ENCODE data around the gene GABPB2. TPM values are rescaled to one million over a fixed set of nuclear protein-coding genes. Genes with fewer than 3 reads are reported as not detected.

The GABPB2 gene
- total RNA-seq, 1 experiment from 2014 or later = 2.0 TPM

DNA sequence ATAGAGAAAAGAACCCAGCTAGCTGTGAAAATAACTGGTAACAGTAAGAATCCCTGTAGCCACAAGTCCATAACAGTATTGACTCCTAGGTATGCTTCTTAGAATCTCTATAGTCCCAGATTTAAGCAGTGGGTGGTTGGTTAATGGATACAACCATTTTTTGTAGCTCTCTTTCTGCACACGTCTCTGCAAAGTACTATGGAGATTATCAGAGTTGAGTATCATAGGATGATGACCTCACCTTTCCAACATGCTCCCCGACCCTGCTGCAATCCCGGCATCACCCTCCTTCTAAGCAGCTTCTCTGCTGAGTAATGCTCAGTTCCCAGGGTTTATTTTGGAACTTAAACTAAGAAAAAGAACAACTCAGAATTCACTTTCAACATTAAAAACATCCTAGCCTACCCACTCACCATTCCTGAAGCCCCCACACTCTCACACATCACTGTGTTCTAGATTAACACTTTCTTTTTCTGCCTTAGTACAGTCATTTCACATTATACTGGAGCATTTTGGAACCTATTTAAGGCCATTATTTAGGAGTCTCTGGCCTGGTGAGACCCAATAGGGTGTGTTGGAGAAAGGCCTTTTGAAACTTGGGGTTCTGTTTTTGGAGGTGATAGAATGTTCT is 7.7 kb upstream of the GABPB2 start:
- Mint-ChIP-seq H3K4me3 (ENCODE audit: unreplicated experiment) (no peak overlapping the region), H3K4me1 (ENCODE audit: low read depth, unreplicated experiment) (peaks cover 23% of the 10 kb centered on the region), H3K27ac (ENCODE audit: unreplicated experiment) (no peak overlapping the region), H3K36me3 (ENCODE audit: insufficient read depth, unreplicated experiment) (peaks cover 19% of the 10 kb centered on the region), H3K27me3 (ENCODE audit: insufficient read depth, unreplicated experiment) (no peaks in the 10 kb centered on the region), H3K9me3 (ENCODE audit: unreplicated experiment) (no peaks in the 10 kb centered on the region)
- Histone ChIP-seq H3K9me3 (no peaks in the 10 kb centered on the region), H3K4me1 (peaks cover 6% of the 10 kb centered on the region), H3K36me3 (ENCODE audit: control insufficient read depth, insufficient read depth, low read length) (no peaks in the 10 kb centered on the region), H3K27me3 (replicated peaks; ENCODE audit: control insufficient read depth, insufficient read depth, low read length) (no peaks in the 10 kb centered on the region), H3K4me3 (ENCODE audit: low read depth, low read length) (no peak overlapping the region)
- intact Hi-C loops (cut with micrococcal nuclease; ENCODE audit: unreplicated experiment) = no loop called here
- TF ChIP-seq, protein P1, sequence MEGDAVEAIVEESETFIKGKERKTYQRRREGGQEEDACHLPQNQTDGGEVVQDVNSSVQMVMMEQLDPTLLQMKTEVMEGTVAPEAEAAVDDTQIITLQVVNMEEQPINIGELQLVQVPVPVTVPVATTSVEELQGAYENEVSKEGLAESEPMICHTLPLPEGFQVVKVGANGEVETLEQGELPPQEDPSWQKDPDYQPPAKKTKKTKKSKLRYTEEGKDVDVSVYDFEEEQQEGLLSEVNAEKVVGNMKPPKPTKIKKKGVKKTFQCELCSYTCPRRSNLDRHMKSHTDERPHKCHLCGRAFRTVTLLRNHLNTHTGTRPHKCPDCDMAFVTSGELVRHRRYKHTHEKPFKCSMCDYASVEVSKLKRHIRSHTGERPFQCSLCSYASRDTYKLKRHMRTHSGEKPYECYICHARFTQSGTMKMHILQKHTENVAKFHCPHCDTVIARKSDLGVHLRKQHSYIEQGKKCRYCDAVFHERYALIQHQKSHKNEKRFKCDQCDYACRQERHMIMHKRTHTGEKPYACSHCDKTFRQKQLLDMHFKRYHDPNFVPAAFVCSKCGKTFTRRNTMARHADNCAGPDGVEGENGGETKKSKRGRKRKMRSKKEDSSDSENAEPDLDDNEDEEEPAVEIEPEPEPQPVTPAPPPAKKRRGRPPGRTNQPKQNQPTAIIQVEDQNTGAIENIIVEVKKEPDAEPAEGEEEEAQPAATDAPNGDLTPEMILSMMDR (IDR thresholded peaks at IDR 0.05; ENCODE audit: insufficient read depth in 1 of 2, low read depth in 1 of 2, low read length in 1 of 2, severe bottlenecking in 1 of 2, unreplicated experiment in 1 of 2) = no peak
- BruUV-seq (replicated peaks) = no TSS peak
- DNase-seq = no peak
- POLR2A ChIA-PET = no interaction called here
- CTCF ChIA-PET = no interaction called here

DNA sequence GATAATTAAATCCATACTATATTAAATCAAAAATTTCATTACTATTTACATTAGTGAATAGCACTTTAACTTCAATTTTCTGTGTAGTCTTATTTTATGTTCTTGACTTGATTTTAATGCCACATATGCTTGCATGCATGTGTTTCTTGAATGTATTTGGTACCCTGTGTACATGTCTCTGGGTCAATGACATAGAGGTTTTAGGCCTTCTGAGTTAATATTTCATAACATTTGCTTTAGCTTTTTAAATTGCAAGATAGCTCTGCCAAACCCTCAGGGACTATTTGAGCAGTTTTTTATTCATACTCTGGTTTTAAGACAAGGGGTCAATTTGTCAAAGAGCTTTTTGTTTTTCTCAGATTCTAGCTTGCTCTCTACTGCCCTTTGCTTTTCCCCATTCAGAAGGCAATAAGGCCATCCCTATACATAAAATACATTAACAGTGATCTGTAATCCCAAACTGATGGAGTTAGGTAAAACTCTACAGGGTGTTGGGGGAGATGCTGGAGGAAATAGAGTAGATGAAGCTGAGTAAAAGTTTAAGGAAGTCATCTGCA is 5.4 kb upstream of the GABPB2 start:
- Mint-ChIP-seq H3K27ac (ENCODE audit: unreplicated experiment) (no peak overlapping the region), H3K27me3 (ENCODE audit: insufficient read depth, unreplicated experiment) (no peaks in the 10 kb centered on the region), H3K9me3 (ENCODE audit: unreplicated experiment) (no peaks in the 10 kb centered on the region), H3K36me3 (ENCODE audit: insufficient read depth, unreplicated experiment) (peaks cover 2% of the 10 kb centered on the region), H3K4me3 (ENCODE audit: unreplicated experiment) (no peak overlapping the region), H3K4me1 (ENCODE audit: low read depth, unreplicated experiment) (peaks cover 10% of the 10 kb centered on the region)
- Histone ChIP-seq H3K4me1 (no peaks in the 10 kb centered on the region), H3K9me3 (no peaks in the 10 kb centered on the region), H3K36me3 (ENCODE audit: control insufficient read depth, insufficient read depth, low read length) (no peaks in the 10 kb centered on the region), H3K4me3 (ENCODE audit: low read depth, low read length) (no peak overlapping the region), H3K27me3 (replicated peaks; ENCODE audit: control insufficient read depth, insufficient read depth, low read length) (no peaks in the 10 kb centered on the region)
- ChIA-PET POLR2A (no interaction called here), CTCF (interaction anchor here (0.6 to 0.9 kb wide), 3 partner anchors 7 to 200 kb away, joined by 3 read pairs; partner anchors contain the start of gene C1orf56)
- TF ChIP-seq, protein P1 (IDR thresholded peaks at IDR 0.05; ENCODE audit: insufficient read depth in 1 of 2, low read depth in 1 of 2, low read length in 1 of 2, severe bottlenecking in 1 of 2, unreplicated experiment in 1 of 2) = no peak
- DNase-seq = no peak
- intact Hi-C loops (cut with micrococcal nuclease; ENCODE audit: unreplicated experiment) = no loop called here
- BruUV-seq (replicated peaks) = no TSS peak

DNA sequence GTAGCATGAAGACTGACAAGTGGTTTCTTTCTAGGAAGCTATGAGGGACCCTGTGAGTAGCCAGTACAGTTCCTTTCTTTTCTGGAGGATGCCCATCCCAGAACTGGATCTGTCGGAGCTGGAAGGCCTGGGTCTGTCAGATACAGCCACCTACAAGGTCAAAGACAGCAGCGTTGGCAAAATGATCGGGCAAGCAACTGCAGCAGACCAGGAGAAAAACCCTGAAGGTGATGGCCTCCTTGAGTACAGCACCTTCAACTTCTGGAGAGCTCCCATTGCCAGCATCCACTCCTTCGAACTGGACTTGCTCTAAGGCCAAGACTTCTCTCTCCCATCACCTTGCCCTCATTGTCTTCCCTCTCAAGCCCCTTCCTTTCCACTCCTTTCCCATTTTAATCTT is 3.4 kb upstream of the GABPB2 start:
- Mint-ChIP-seq H3K36me3 (ENCODE audit: insufficient read depth, unreplicated experiment) (peaks cover 11% of the 10 kb centered on the region), H3K27ac (ENCODE audit: unreplicated experiment) (no peak overlapping the region), H3K9me3 (ENCODE audit: unreplicated experiment) (no peaks in the 10 kb centered on the region), H3K27me3 (ENCODE audit: insufficient read depth, unreplicated experiment) (no peaks in the 10 kb centered on the region), H3K4me3 (ENCODE audit: unreplicated experiment) (no peak overlapping the region), H3K4me1 (ENCODE audit: low read depth, unreplicated experiment) (no peaks in the 10 kb centered on the region)
- no peak for DNase-seq
- H3K4me3 ChIP-seq (ENCODE audit: low read depth, low read length) = no peak overlapping the region
- intact Hi-C loops (cut with micrococcal nuclease; ENCODE audit: unreplicated experiment) = no loop called here
- no peaks in the 10 kb centered on the region for H3K9me3 ChIP-seq
- peaks cover 8% of the 10 kb centered on the region; the same call in 1 of the 2 replicates for H3K4me1 ChIP-seq
- ChIA-PET CTCF (no interaction called here), POLR2A (no interaction called here)
- TF ChIP-seq, protein P1 (IDR thresholded peaks at IDR 0.05; ENCODE audit: insufficient read depth in 1 of 2, low read depth in 1 of 2, low read length in 1 of 2, severe bottlenecking in 1 of 2, unreplicated experiment in 1 of 2) = no peak
- BruUV-seq (replicated peaks) = no TSS peak
- no peaks in the 10 kb centered on the region for H3K36me3 ChIP-seq (ENCODE audit: control insufficient read depth, insufficient read depth, low read length)
- no peaks in the 10 kb centered on the region for H3K27me3 ChIP-seq (replicated peaks; ENCODE audit: control insufficient read depth, insufficient read depth, low read length)
